GM19025 (cell line): Measurements from ENCODE around the gene ZFY.
"Not testable (repeated sequence)": the region's sequence is repeated elsewhere in the genome, so short reads cannot be mapped to it uniquely, and the experiment has no call there.

ENCODE experiments used
- ATAC-seq: cut with Tn5 transposase; IDR thresholded peaks from one replicate; pipeline ENCODE4 v1.9.1; 2021; ENCODE audit warnings: mild to moderate bottlenecking, low read depth, moderate library complexity; ENCODE audit not compliant: unreplicated experiment

Gene ZFY

DNA sequence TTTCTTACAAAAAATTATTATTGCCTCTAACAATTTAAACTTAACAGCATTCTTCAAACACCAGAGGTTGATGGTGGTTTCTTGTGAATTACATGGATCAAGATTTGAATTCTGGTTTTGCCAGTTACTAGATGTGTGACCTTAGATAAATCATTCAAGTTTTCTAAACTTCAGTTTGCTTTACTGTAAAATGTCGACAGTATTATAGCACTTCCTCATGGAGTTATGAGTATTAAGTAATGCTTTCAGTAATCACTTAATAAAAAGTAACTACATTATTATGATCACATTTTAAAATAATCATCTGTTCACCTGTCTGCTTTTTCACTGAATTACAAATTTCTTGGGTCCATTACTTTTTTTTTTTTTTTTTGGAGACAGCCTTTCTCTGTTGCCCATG is 37.5 kb downstream of the ZFY start:
- ATAC-seq, result peak; percentile 13

DNA sequence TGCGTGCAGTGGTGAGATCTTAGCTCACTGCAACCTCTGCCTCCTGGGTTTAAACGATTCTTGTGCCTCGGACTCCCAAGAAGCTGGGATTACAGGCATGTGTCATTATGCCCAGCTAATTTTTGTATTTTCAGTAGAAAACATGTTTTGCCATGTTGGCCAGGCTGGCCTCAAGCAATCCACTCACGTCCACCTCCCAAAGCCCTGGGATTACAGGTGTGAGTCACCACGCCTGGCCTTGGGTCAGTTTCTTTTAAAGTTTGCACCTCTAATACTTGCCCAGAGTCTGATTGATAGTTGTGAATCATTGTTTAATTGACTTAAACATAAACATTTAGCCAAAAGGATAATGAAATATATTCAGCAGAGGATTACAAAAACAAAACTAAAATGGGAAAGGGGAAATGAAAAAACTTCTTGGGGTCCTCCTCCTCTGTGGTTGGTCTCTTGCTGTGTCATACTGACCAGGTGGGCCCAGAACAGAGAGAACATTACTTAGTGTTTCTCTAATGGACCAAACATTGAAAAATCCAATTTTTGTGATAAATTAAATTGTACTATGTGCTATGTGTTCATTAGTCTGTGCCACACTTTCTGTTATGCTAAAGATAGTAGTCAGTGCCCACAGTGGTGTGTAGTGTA is 38.0 kb downstream of the ZFY start:
- ATAC-seq, result peak; percentile 61

DNA sequence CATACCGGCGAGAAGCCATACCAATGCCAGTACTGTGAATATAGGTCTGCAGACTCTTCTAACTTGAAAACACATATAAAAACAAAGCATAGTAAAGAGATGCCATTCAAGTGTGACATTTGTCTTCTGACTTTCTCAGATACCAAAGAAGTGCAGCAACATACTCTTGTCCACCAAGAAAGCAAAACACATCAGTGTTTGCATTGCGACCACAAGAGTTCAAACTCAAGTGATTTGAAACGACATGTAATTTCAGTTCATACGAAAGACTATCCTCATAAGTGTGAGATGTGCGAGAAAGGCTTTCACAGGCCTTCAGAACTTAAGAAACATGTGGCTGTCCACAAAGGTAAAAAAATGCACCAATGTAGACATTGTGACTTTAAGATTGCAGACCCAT is 44.1 kb downstream of the ZFY start:
- no peak for ATAC-seq

DNA sequence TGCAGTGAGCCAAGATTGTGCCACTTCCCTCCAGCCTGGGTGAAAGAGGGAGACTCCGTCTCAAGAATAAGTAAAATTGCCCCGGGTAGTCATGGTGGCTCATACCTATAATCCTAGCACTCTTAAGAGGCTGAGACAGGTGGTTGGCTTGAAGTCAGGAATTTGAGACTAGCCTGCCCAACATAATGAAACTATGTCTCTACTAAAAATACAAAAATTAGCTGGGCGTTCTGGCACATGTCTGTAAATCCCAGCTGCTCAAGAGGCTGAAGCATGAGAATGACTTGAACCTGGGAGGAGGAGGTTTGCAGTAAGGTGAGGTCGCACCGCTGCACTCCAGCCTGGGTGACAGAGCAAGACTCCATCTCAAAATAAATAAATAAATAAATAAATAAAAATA is 49.3 kb downstream of the ZFY start:
- no peak for ATAC-seq

DNA sequence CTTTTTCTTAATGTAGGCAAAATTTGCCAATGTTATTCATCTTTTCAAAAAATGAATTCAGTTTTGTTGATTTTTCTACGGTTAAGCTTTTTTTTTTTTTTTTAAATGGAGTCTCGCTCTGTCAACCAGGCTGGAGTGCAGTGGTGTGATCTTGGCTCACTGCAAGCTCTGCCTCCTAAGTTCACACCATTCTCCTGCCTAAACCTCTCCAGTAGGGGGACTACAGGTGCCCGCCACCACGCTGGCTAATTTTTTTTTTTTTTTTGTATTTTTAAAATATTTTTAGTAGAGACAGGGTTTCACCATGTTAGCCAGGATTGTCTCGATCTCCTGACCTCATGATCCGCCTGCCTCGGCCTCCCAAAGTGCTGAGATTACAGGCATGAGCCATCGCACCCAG is 52.0 kb downstream of the ZFY start:
- ATAC-seq, result not testable (repeated sequence)

DNA sequence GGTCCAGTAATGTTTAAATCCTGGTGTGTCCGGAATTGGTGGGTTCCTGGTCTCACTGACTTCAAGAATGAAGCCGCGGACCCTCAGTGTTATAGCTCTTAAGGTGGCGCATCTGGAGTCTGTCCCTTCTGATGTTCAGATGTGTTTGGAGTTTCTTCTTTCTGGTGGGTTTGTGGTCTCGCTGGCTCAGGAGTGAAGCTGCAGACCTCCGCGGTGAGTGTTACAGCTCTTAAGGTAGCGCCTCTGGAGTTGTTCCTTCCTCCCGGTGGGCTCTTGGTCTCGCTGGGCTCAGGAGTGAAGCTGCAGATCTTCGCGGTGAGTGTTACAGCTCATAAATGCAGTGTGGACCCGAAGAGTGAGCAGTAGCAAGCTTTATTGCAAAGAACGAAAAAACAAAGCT is 62.2 kb downstream of the ZFY start:
- not testable (repeated sequence) for ATAC-seq

DNA sequence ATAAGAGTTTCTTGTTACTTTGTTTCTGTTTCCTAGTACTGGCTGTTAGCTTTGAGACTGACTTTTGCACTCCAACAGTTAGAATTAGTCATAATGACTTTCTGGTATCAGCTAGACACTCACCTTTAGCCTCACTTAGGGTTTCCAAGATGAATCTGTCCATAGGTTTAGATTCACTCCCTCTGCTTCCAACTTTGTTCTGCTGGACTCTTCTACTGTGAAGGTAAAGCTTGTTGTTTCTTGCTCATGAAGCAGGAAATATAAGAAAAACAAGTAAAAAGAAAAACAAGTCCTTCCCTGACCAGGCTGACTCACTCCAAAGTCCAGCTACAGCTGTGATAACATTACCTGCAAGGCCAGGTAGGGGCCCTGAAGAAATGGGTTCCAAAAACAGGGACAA is 67.0 kb downstream of the ZFY start:
- ATAC-seq, result no peak

DNA sequence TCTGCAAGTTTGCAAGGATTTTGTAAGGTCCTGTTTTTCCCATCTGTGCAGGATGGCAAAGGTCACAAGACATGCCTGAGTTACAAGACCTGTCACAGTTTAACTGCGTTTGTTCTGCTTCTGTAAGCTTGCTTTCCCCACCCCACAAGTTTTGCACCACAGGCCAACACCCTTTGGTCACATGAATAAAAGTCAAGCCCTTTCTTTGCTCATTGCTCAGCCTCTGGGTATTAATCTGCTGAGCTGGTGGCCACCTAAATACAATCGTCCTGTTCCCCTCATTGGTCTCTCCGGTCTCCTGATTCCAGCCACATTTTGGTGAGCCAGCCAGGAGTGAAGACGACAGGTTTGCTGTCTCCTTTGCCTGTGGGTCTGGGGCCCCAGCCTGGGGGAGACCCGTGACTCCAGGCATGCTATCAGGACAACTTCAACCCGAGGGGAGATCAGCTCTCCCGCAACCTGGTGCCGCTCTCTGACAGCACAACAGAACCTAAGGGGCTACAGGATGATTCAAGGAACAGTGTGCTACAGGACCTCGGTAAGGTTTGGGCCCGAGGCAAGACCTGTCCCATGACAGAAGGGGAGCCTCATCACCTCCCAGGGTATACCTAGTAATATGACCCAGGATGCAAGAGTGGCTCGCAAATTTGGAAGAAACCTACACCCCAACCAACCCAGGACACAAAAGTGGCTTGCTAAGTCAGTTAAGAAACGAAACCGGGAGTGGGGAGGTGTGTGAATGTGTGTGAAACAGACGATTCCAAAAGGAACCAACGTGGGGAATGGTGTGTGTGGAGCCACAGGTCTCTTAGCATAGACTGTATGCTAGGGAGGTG is 67.7 kb downstream of the ZFY start:
- ATAC-seq, result no peak

DNA sequence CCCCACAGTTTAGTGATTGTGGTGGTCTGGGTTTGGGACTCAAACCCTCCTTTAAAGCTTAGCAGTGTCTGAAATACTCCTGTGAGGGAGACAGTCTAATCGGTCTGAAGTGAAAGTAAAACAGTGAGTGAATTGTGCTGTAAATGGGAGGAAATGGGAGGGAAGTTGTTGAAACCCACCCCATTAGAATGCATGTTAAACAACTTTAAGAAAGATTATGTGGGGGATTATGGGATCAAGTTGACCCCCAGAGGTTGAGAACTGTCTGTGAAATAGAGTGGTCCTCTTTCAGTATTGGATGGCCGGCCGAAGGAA is 68.3 kb downstream of the ZFY start:
- no peak for ATAC-seq

DNA sequence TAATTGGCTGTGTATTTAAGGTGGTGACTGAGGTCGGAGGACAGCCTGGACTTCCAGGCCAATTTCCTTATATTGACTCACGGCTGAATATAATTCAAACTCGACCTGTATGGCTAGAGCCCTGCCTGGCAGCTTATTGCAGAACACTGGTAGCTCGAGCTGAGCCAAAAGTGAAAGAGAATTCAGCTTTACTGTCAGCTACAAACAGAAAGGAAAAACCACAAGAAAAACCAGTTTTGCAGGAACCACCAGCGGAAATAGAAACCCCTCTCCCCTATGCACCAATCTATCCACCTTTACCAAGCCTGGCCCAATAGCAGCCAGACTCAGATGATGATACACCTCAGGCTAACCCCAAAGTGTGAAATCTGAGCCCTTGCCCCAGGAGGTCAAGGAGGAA is 68.7 kb downstream of the ZFY start:
- peak; percentile 46 for ATAC-seq

DNA sequence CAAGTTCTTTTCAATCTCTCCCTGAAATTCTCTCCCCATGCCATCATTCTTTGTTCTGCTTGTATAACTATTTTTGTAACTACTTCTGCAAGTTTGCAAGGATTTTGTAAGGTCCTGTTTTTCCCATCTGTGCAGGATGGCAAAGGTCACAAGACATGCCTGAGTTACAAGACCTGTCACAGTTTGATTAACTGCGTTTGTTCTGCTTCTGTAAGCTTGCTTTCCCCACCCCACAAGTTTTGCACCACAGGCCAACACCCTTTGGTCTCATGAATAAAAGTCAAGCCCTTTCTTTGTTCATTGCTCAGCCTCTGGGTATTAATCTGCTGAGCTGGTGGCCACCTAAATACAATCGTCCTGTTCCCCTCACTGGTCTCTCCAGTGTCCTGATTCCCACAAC is 70.8 kb downstream of the ZFY start:
- ATAC-seq, result not testable (repeated sequence)

DNA sequence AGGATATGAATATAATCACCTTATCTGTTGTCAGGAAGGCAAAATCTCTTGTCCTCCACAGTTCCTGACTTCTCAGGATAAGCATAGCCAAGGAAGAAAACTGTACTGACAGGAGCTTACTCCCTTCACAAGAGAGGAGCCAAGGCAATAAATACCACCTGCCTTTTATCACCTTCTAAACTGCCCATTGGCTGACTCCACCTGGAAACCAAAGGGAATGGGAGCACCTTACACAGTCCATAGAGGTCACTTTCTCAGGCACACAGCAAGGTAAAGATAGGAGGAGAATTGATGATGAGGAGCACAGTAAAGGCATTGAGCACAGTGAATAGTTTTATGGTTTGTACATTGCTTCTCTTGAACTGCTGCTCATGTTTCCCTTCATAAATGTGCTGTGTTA is 72.8 kb downstream of the ZFY start:
- no peak for ATAC-seq

DNA sequence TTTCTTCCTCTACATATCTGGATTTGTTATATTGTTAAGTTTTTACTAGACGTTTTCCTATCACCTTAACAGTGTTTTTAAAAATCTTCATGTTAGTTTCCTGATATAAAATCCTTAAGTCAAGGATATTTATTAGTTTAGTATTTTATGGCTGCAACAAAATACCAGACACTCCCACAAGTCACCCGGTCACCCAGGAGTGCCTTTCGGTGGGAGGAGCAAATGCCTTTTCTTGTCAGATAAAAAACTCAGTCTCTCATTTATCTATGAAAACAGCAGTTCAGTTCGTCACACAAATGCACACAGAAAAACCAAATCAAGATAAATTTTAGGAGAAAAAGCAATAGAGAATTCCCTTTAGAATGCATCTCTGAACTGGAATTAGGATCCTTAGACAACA is 77.0 kb downstream of the ZFY start:
- no peak for ATAC-seq

DNA sequence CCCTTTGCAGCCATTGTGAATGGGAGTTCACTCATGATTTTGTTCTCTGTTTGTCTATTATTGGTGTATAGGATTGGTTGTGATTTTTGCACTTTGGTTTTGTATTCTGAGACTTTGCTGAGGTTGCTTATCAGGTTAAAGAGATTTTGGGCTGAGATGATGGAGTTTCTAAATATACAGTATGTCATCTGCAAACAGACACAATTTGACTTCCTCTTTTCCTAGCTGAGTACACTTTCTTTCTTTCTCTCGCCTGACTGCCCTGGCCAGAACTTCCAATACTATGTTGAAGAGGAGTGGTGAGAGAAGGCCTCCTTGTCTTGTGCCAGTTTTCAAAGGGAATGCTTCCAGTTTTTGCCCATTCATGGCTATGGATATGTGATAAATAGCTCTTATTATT is 81.4 kb downstream of the ZFY start:
- ATAC-seq, result no peak

DNA sequence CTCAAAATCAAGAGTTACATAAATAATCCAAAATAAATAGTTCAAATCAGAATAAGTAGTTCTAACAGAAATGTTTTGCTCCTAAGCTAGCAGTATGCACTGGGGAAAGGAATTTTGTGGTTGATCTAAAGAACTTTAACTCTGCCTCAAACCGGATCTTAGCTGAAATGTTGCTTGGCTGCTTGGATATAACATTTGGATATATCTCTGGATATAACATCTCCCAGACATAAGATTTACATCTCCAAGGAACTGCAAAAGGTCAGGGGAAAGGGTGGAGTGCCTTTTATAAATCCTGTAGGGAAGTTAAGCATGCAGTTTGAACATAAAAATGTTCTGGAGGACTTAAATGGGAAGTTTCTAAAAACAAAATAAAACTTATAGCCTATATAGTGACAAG is 83.4 kb downstream of the ZFY start:
- no peak for ATAC-seq

DNA sequence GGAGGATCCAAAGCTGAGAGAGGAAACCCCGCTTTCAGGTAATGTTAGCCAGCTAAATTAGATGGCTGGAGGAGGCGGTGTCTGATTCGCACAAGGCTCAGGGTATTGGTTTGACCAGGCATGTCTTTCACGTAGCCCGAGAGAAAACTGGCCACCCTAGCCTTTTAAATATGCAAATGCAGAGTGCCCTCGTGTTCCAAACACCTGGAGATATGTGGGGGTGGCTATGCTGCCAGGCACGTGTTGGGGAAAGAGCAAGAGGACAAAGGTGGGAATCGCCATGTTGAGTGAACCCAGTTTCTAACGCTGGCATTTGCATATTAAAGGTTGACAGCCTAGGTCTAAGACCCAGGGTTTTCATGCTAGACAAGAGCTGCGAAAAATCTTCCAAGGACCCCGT is 84.4 kb downstream of the ZFY start:
- no peak for ATAC-seq

DNA sequence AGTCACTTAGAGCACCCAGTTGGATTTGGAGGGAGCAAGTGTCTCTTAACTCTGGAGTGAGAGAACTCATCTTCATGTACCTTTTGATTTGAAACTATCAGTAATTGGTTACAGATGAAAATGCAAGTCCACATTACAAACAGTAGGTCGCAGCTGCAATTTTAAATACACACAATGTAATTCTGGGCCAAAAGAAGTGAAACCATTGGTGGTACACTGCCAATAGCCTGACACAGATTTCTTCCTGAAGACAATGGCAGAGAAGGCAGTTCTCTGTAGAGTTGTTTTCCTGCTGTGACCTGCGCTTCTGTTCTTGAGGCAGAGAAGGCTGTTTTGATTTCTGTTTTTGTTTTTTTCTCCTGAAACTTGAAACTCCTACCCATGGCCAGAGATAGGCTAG is 86.0 kb downstream of the ZFY start:
- ATAC-seq, result no peak

DNA sequence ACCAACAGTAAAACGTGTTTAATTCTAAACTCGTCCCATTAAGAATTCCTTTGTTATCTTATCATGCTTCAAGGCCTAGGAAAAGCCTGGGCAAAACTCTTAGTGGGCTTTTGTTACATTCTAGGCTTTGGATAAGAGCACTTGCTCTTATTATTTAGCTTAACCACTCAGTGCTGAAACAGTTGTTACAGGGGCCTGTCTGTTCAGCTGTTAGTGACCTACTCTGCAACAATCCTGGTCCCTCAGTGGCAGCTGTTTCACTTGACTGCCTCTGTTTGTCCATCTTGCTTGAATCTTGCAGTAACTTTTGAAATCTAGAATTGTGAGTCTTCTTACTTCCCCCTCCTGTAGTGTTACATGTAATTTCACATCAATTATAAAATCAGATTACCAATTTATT is 88.4 kb downstream of the ZFY start:
- no peak for ATAC-seq

DNA sequence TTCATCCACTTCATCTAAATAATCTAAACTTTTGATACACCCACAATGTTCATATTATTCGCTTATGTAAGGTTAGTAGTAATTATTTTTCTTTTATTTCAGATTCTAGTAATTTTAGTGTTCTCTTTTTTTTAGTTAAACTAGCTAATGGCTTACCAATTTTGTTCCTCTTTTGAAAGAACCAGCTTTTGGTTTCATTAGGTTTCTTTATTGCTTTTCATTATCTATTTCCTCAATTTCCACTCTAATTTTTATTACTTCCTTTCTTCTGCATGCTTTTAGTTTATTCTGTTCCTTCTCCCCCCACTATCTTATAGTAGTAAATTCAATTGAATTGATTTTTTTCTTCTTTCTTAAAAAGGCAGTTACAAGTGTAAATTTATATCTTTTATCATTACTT is 90.2 kb downstream of the ZFY start:
- ATAC-seq, result no peak
